ENCODE results near the gene DCUN1D4. TPM values are rescaled to one million over a fixed set of nuclear protein-coding genes. Genes with fewer than 3 reads are reported as not detected.

The DCUN1D4 gene
- total and polyA plus RNA-seq, 4 donors = 15.2 to 33.9 (median 21.8) TPM

GRCh38 chr4:51820443-51821234 lies 22.3 kb upstream of the DCUN1D4 start:
- TF ChIP-seq EGR1 (IDR thresholded peaks at IDR 0.05; ENCODE audit: low read depth in 2 of 2) (no peak), HNF4A (conservative IDR thresholded peaks at IDR 0.05) (no peak), FOXA1 (IDR thresholded peaks at IDR 0.05) (no peak)
- WGBS = 94% methylated on average over 8 of the region's 8 CpGs
- Histone ChIP-seq H3K9ac (ENCODE audit: low read depth in 1 of 2, low read length in 2 of 2) (no peak overlapping the region), H3K9me3 (ENCODE audit: control insufficient read depth in 4 of 4, low read length in 3 of 4) (peaks cover 7 to 19% (median 8%) of the 10 kb centered on the region in 4 donors), H3K4me1 (ENCODE audit: control insufficient read depth in 4 of 4, insufficient read depth in 4 of 4, low read length in 3 of 4) (no peaks in the 10 kb centered on the region), H3K4me3 (ENCODE audit: low read depth in 1 of 3, low read length in 3 of 3) (no peak overlapping the region), H3K27me3 (ENCODE audit: control insufficient read depth in 4 of 4, insufficient read depth in 4 of 4, low read length in 3 of 4) (no peaks in the 10 kb centered on the region), H3K27ac (ENCODE audit: low read depth in 1 of 2, low read length in 2 of 2) (no peak overlapping the region), H3K36me3 (ENCODE audit: control insufficient read depth in 4 of 4, insufficient read depth in 3 of 4, low read depth in 1 of 4, low read length in 3 of 4) (no peaks in the 10 kb centered on the region)
- DNase-seq (ENCODE audit: low spot score) = no peak

GRCh38 chr4:51825341-51825740 lies 17.6 kb upstream of the DCUN1D4 start:
- Histone ChIP-seq H3K36me3 (ENCODE audit: control insufficient read depth in 4 of 4, insufficient read depth in 3 of 4, low read depth in 1 of 4, low read length in 3 of 4) (no peaks in the 10 kb centered on the region), H3K9me3 (ENCODE audit: control insufficient read depth in 4 of 4, low read length in 3 of 4) (peaks cover 3 to 8% (median 4%) of the 10 kb centered on the region in 4 donors), H3K27ac (ENCODE audit: low read depth in 1 of 2, low read length in 2 of 2) (no peak overlapping the region), H3K4me1 (ENCODE audit: control insufficient read depth in 4 of 4, insufficient read depth in 4 of 4, low read length in 3 of 4) (no peaks in the 10 kb centered on the region), H3K27me3 (ENCODE audit: control insufficient read depth in 4 of 4, insufficient read depth in 4 of 4, low read length in 3 of 4) (no peaks in the 10 kb centered on the region), H3K4me3 (ENCODE audit: low read depth in 1 of 3, low read length in 3 of 3) (no peak overlapping the region), H3K9ac (ENCODE audit: low read depth in 1 of 2, low read length in 2 of 2) (no peak overlapping the region)
- TF ChIP-seq ZBTB33 (IDR thresholded peaks at IDR 0.05) (no peak), HNF4A (conservative IDR thresholded peaks at IDR 0.05) (no peak), RXRA (IDR thresholded peaks at IDR 0.05) (no peak), GABPA (IDR thresholded peaks at IDR 0.05 in 1 of 2, conservative IDR thresholded peaks at IDR 0.05 in 1 of 2) (no peak), FOXA1 (IDR thresholded peaks at IDR 0.05) (no peak), EGR1 (IDR thresholded peaks at IDR 0.05; ENCODE audit: low read depth in 2 of 2) (no peak), ATF3 (IDR thresholded peaks at IDR 0.05) (no peak), FOXA2 (IDR thresholded peaks at IDR 0.05) (no peak), MAX (IDR thresholded peaks at IDR 0.05) (no peak), REST (IDR thresholded peaks at IDR 0.05) (no peak), NR2F2 (IDR thresholded peaks at IDR 0.05) (no peak), JUND (IDR thresholded peaks at IDR 0.05) (no peak), YY1 (IDR thresholded peaks at IDR 0.05) (no peak), HNF4G (IDR thresholded peaks at IDR 0.05) (no peak)
- DNase-seq (ENCODE audit: low spot score) = no peak
- whole genome bisulfite sequencing = 65% methylated on average over 5 of the region's 5 CpGs

Data from liver (tissue), 9 donors.